Spinal cord (tissue), 10 donors: ENCODE measurements around the gene MAF. TPM values are rescaled to one million over a fixed set of nuclear protein-coding genes. Genes with fewer than 3 reads are reported as not detected.

ENCODE experiments used
- DNase-seq, 6 donors: peaks; one replicate each; pipeline versions ENCODE4 v3.0.0 to v3.0.0-alpha.2; 2013 to 2015; ENCODE audit warnings: low spot score in 6 of 6, low read depth in 4 of 6
- H3K27ac ChIP-seq: one replicate; pipeline ENCODE4 v1.5.1; 2013; ENCODE audit warnings: low read depth, low read length, control low read depth
- H3K27me3 ChIP-seq: one replicate; pipeline ENCODE4 v1.6.1; 2013; ENCODE audit warnings: low read length; ENCODE audit not compliant: control insufficient read depth, insufficient read depth
- H3K36me3 ChIP-seq: one replicate; pipeline ENCODE4 v1.6.1; 2013; ENCODE audit warnings: low read length; ENCODE audit not compliant: control insufficient read depth, insufficient read depth
- H3K4me1 ChIP-seq: one replicate; pipeline ENCODE4 v1.6.1; 2013; ENCODE audit warnings: low read length; ENCODE audit not compliant: control insufficient read depth, insufficient read depth
- H3K4me3 ChIP-seq: one replicate; pipeline ENCODE4 v1.5.1; 2013; ENCODE audit warnings: low read depth, low read length, control low read depth
- H3K9me3 ChIP-seq: one replicate; pipeline ENCODE4 v1.6.1; 2013; ENCODE audit warnings: low read length; ENCODE audit not compliant: control insufficient read depth, insufficient read depth
- WGBS: methylation state at CpG from one replicate; pipeline ENCODE4 v1.1.5; 2013; ENCODE audit warnings: missing lambda C conversion rate; ENCODE audit not compliant: insufficient coverage; 5-methylcytosine and 5-hydroxymethylcytosine counted together
- polyA plus RNA-seq, 2 donors: library from polyadenylated mRNA; unstranded; fragments of 120-200 nt; gene quantifications; one replicate each; pipeline ENCODE4 v1.2.1, GENCODE V29; 2013; ENCODE audit not compliant: insufficient read length in 2 of 2
- total RNA-seq, 2 donors: library from RNA; depleted of rRNA in 1 of 2; stranded (reverse); fragments of 120-200 nt in 1 of 2; fragments of >200 nt in 1 of 2; gene quantifications; one replicate each; pipeline versions ENCODE4 v1.2.3 to v1.2.4, GENCODE V29; 2013 to 2014
- donor health status: healthy.

MAF gene
- total and polyA plus RNA-seq, 4 donors, result 32.3 to 118 (median 66.3) TPM

- no peak for DNase-seq
- Histone ChIP-seq H3K27me3 (peaks cover 7% of the 10 kb centered on the region), H3K27ac (peak overlapping the region; percentile 71), H3K4me3 (peak overlapping the region; percentile 85), H3K4me1 (peaks cover 25% of the 10 kb centered on the region), H3K9me3 (no peaks in the 10 kb centered on the region), H3K36me3 (no peaks in the 10 kb centered on the region)
- 75% methylated on average over 1 of the region's 2 CpGs for WGBS
These were observed 2.5 kb upstream of the MAF start for GRCh38 chr16:79603055-79603454.

- no peak for DNase-seq
- Histone ChIP-seq H3K4me1 (peaks cover 25% of the 10 kb centered on the region), H3K36me3 (no peaks in the 10 kb centered on the region), H3K4me3 (peak overlapping the region; percentile 85), H3K27ac (peak overlapping the region; percentile 71), H3K27me3 (peaks cover 7% of the 10 kb centered on the region), H3K9me3 (no peaks in the 10 kb centered on the region)
- 65% methylated on average over 4 of the region's 5 CpGs for WGBS
These were observed 2.1 kb upstream of the MAF start for GRCh38 chr16:79602628-79603014.

- Histone ChIP-seq H3K36me3 (no peaks in the 10 kb centered on the region), H3K9me3 (no peaks in the 10 kb centered on the region), H3K4me3 (peak overlapping the region; percentile 85), H3K27ac (peak overlapping the region; percentile 98), H3K4me1 (peaks cover 25% of the 10 kb centered on the region), H3K27me3 (peaks cover 10% of the 10 kb centered on the region)
- 0% methylated on average over 7 of the region's 15 CpGs for WGBS
- peak; percentile 87 to 97 (median 92) for DNase-seq
These were observed 1.5 kb upstream of the MAF start for GRCh38 chr16:79601931-79602627.

GRCh38 chr16:79601092-79601930, 774 bp upstream of the MAF start:
- DNase-seq, result peak in 2 of 6 donors; percentile 46 to 69
- H3K9me3 ChIP-seq, result no peaks in the 10 kb centered on the region
- WGBS, result under 1% methylated on average over 30 of the region's 51 CpGs
- peaks cover 9% of the 10 kb centered on the region for H3K27me3 ChIP-seq
- no peaks in the 10 kb centered on the region for H3K36me3 ChIP-seq
- H3K27ac ChIP-seq, result peak overlapping the region; percentile 98
- H3K4me1 ChIP-seq, result peaks cover 25% of the 10 kb centered on the region
- peak overlapping the region; percentile 85 for H3K4me3 ChIP-seq

DNA sequence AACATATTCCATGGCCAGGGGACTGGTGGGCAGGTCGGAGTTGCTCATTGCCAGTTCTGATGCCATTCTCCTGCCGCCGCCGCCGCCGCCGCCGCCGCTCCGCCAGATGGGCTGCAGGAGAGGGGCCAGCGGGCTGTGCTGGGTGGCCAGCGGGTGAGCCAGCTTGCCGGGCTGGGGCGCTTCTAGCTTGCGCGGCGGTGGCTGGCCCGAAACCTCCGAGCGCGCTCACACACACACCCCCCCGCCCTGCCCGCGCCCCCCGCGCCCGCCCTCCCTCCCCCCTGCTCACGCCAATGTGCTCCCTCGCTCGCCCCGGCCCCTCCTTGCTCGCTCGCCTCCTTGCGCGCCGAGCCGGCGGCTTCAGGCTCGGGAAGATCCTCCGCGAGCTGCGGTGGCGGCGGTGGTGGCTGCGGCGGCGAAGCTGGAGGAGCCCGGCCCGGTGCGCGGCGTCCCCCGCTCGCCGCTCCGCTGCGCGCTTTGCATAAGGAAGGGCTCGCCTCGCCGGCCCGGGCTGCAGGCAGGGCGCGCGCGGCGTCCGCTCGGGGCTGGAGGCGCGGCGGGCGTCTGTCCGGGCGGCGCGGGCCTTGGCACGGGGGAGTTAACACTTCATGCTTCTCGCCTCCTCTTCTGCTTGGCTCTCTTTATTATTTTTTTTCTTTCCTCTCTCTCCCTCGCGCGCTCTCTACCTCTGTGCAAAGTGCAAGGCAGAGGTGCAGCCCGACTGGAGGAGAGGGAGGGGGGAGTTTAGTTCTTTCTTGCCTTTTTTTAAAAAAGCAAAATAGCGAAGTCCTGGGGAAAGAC, 500 bp downstream of the MAF start:
- Histone ChIP-seq H3K9me3 (no peaks in the 10 kb centered on the region), H3K36me3 (no peaks in the 10 kb centered on the region), H3K4me3 (peak overlapping the region; percentile 85), H3K4me1 (peaks cover 25% of the 10 kb centered on the region), H3K27me3 (peaks cover 9% of the 10 kb centered on the region), H3K27ac (peak overlapping the region; percentile 98)
- DNase-seq, result peak in 4 of 6 donors; percentile 32 to 82 (median 62)
- WGBS, result under 1% methylated on average over 59 of the region's 84 CpGs

DNA sequence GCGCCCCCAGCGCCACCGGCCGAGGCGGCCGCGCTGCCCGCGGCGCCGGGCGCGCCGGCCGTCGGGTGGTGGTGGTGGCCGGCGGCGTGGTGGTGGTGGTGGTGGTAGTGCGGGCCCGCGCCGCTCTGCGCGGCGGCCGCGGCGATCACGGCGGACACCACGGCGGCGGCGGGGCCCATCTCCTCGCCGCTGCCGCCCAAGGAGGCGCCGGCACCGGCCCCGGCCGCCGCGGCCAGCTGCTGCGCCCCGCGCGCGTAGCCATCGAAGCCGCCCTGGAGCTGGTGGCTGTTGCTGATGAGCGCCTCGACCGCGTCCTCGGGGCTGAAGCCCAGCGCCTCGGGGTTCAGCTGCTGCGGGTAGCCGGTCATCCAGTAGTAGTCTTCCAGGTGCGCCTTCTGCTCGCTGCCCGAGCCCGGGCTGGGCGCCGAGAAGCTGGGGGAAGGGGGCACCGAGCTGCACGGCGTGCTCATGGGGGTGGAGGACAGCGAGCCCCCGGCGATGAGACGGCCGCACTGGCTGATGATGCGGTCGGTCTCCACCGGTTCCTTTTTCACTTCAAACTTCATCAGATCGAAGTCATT, 1.2 kb downstream of the MAF start:
- H3K27me3 ChIP-seq, result peaks cover 9% of the 10 kb centered on the region
- H3K4me1 ChIP-seq, result peaks cover 25% of the 10 kb centered on the region
- H3K27ac ChIP-seq, result peak overlapping the region; percentile 95

DNA sequence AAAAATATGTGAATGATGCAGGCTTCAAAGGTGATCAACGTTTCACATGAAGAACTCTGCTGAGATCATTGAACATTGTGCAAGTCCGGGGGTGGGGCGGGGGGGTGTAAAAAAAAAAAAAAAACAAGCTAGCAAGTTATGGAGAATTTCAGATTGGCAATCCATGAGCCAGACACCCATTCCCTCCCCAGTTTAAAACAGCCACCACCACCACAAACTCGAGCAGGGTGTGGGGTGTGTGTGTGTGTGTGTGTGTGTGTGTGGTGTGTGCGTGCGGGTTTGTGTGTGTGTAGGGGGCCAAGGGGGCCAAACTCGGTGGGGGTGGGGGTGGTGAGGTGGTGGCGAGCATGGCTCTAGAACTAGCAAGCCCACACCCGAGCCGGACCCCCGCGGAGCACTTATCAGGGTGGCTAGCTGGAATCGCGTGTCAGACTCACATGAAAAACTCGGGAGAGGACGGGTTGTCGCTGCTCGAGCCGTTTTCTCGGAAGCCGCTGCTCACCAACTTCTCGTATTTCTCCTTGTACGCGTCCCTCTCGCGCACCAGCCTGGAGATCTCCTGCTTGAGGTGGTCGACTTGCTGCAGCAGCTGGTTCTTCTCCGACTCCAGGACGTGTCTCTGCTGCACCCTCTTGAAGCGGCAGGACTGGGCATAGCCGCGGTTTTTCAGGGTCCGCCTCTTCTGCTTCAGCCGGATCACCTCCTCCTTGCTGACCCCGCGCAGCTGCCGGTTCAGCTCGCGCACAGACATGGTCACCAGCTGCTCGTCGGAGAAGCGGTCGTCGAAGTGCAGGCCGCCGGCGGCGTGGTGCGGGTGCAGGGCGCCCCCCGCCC, 2.0 kb downstream of the MAF start:
- peaks cover 25% of the 10 kb centered on the region for H3K4me1 ChIP-seq
- H3K36me3 ChIP-seq, result no peaks in the 10 kb centered on the region
- H3K4me3 ChIP-seq, result peak overlapping the region; percentile 71
- peaks cover 9% of the 10 kb centered on the region for H3K27me3 ChIP-seq
- no peaks in the 10 kb centered on the region for H3K9me3 ChIP-seq
- H3K27ac ChIP-seq, result peak overlapping the region; percentile 76
- under 1% methylated on average over 46 of the region's 51 CpGs for WGBS
- DNase-seq, result peak in 5 of 6 donors; percentile 50 to 93 (median 56)

More for the DNA sequence above, 1.2 kb downstream of the MAF start:
- peak overlapping the region; percentile 85 for H3K4me3 ChIP-seq
- under 1% methylated on average over 74 of the region's 79 CpGs for WGBS
- H3K9me3 ChIP-seq, result no peaks in the 10 kb centered on the region
- H3K36me3 ChIP-seq, result no peaks in the 10 kb centered on the region
- no peak for DNase-seq

GRCh38 chr16:79598063-79598347, 2.5 kb downstream of the MAF start:
- Histone ChIP-seq H3K9me3 (no peaks in the 10 kb centered on the region), H3K27ac (peak overlapping the region; percentile 67), H3K27me3 (peaks cover 9% of the 10 kb centered on the region), H3K4me1 (peaks cover 25% of the 10 kb centered on the region), H3K4me3 (peak overlapping the region; percentile 71), H3K36me3 (no peaks in the 10 kb centered on the region)
- no CpG with 5 or more reads among the region's 3 CpGs for WGBS
- DNase-seq, result no peak
